H7 (cell line): ENCODE measurements around the gene EXOSC5. TPM values are rescaled to one million over a fixed set of nuclear protein-coding genes. Genes with fewer than 3 reads are reported as not detected.
A peak's percentile ranks its signal among the peaks of the same experiment; 100 is the strongest.
"Not testable (repeated sequence)": the region's sequence is repeated elsewhere in the genome, so short reads cannot be mapped to it uniquely, and the experiment has no call there.

ENCODE experiments used
- DNase-seq: peaks from one replicate; pipeline ENCODE4 v3.0.0; 2012
- H3K27me3 ChIP-seq: 2 replicates; pipeline ENCODE4 v1.6.0; 2011; ENCODE audit warnings: mild to moderate bottlenecking, low read length; ENCODE audit not compliant: control insufficient read depth, insufficient read depth
- H3K36me3 ChIP-seq: replicated peaks from 2 replicates; pipeline ENCODE4 v1.5.1; 2011; ENCODE audit warnings: low read length; ENCODE audit not compliant: control insufficient read depth, insufficient read depth
- H3K4me3 ChIP-seq: 2 replicates; pipeline ENCODE4 v1.5.1; 2011; ENCODE audit warnings: low read depth, mild to moderate bottlenecking, control low read depth, low read length, moderate library complexity; ENCODE audit not compliant: insufficient read depth
- total RNA-seq: library from RNA; depleted of rRNA; stranded (reverse); fragments of >200 nt; shearing (Covaris generic); gene quantifications from 2 replicates; pipeline ENCODE4 v1.2.3, GENCODE V29; 2014

EXOSC5 gene
- total RNA-seq, 1 experiment from 2014 or later = 79.6 TPM

GRCh38 chr19:41403181-41403970, 6.2 kb upstream of the EXOSC5 start:
- Histone ChIP-seq H3K4me3 (no peak overlapping the region), H3K36me3 (no peaks in the 10 kb centered on the region), H3K27me3 (no peaks in the 10 kb centered on the region)
- no peak for DNase-seq

DNA sequence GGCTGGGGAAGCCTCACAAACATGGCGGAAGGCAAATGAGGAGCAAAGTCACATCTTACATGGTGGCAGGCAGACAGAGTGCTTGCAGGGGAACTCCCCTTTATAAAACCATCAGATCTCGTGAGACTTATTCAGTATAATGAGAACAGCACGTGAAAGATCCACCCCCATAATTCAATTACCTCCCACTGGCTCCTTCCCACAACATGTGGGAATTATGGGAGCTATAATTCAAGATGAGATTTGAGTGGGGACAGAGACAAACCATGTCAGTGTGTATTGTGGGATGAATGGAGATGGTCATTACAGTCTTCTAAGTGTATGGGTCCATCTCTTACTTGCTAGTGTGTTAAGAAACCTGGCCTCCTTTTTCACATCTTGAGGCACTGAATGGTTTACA, 4.9 kb upstream of the EXOSC5 start:
- DNase-seq = no peak
- Histone ChIP-seq H3K36me3 (no peaks in the 10 kb centered on the region), H3K4me3 (no peak overlapping the region), H3K27me3 (no peaks in the 10 kb centered on the region)

DNA sequence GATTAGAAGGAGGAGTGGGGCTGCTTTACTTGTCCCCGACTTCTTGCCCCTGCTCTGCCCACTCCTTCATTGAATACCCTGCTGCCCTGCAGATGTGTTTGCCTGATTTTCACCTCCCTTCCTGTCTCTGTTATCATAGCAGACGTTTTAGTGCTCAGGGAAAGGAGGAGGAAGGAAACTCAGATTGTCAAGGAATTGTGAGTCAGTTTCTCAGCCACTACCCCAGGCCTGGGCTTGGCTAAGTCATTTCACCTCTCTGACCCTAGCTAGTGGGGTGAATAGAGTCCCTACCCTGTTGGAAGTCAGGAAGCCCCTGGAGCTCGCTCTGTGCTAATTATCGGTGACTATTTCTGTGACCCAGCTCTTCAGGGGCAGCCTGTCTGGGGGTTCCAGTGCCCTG, 4.3 kb upstream of the EXOSC5 start:
- Histone ChIP-seq H3K36me3 (no peaks in the 10 kb centered on the region), H3K4me3 (no peak overlapping the region), H3K27me3 (no peaks in the 10 kb centered on the region)
- no peak for DNase-seq

DNA sequence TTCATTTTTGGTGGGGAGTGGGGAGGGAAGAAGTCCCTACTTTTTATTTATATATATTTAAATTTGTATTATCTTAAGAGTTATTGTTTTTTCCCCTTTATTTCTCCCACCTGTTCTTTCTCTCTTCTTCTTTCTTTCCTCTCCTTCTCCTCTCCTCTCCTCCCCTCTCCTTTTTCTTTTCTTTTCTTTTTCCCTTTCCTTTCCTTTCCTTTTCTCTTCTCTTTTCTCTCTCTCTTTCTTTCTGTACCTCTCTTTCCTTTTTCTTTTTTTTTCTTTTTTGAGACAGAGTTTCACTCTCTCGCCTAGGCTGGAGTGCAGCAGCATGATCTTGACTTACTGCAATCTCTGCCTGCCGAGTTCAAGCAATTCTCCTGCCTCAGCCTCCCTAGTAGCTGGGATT, 2.4 kb upstream of the EXOSC5 start:
- H3K4me3 ChIP-seq = no peak overlapping the region
- H3K27me3 ChIP-seq = no peaks in the 10 kb centered on the region
- DNase-seq = no peak
- H3K36me3 ChIP-seq = no peaks in the 10 kb centered on the region

DNA sequence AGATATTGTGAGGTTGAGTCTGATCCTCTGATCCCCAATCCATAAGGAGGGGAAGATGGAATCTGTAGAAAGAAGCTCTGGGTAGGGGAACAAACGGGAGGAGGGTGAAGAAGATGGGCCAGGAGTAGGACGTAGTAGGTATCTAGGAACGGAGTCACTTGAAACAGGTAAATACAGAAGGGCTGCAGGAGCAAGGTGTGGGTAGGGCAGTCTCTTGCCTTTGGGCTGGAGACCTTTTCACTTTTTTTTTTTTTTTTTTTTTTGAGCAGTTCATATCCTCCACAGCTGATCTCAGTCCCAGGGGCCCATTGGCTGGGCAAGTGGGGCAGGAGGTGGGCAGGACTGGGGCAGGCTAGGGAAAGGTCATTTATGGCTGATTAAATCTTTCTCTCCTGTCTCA, 1.9 kb upstream of the EXOSC5 start:
- no peak for DNase-seq
- Histone ChIP-seq H3K36me3 (no peaks in the 10 kb centered on the region), H3K27me3 (no peaks in the 10 kb centered on the region), H3K4me3 (no peak overlapping the region)

DNA sequence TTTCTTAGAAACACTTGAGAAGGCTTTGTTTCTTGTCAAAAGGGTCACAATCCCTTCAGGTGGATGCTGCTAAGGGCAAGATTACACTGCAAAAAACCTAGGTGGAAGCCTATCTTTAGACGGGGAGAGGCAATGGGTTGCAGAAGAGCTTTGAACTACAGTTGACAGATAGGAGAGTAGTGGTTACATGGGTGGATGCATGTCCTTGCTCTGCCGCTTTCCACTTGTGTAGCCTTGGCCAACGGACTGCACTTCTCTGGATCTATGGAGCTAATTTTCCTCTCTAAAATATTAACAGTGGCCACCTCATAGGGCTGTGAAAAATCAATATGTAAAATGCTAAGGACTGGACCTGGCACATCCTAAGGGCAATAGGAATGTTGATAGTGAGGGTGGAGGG, 1.4 kb upstream of the EXOSC5 start:
- no peak for DNase-seq
- H3K36me3 ChIP-seq = no peaks in the 10 kb centered on the region
- no peaks in the 10 kb centered on the region for H3K27me3 ChIP-seq
- no peak overlapping the region for H3K4me3 ChIP-seq

- peak; percentile 47 for DNase-seq
- Histone ChIP-seq H3K27me3 (no peaks in the 10 kb centered on the region), H3K36me3 (no peaks in the 10 kb centered on the region), H3K4me3 (peak overlapping the region; percentile 51)
These were observed 875 bp upstream of the EXOSC5 start for GRCh38 chr19:41398050-41398418.

GRCh38 chr19:41395355-41395754, 1.8 kb downstream of the EXOSC5 start:
- peaks cover 8% of the 10 kb centered on the region for H3K36me3 ChIP-seq
- H3K4me3 ChIP-seq = no peak overlapping the region
- no peak for DNase-seq
- no peaks in the 10 kb centered on the region for H3K27me3 ChIP-seq

- Histone ChIP-seq H3K36me3 (peaks cover 8% of the 10 kb centered on the region), H3K4me3 (no peak overlapping the region), H3K27me3 (no peaks in the 10 kb centered on the region)
- no peak for DNase-seq
These were observed 4.4 kb downstream of the EXOSC5 start for GRCh38 chr19:41392775-41393174.

GRCh38 chr19:41391618-41392017, 5.5 kb downstream of the EXOSC5 start:
- H3K4me3 ChIP-seq = no peak overlapping the region
- H3K36me3 ChIP-seq = peaks cover 8% of the 10 kb centered on the region
- DNase-seq = no peak
- H3K27me3 ChIP-seq = no peaks in the 10 kb centered on the region

DNA sequence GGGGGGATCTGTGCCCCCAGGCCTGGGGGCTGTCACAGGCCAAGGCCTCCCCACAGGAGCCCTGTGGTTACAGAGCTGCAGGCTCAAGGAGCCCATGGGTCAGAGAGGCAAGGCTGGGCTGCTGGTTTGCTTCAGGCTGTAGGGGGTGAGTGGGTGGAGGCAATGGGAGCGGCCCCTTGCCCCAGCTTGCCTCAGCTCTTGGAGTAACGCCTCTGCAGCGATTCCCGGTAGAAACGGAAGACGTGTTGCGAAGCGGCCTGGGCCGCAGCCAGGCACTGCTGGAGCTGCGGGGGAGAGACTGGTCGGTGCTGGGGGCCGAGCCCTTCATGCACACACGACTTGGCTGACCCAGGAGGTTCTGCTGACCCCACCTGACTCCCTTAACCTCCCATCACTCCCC, 10.7 kb downstream of the EXOSC5 start:
- H3K36me3 ChIP-seq = peaks cover 5% of the 10 kb centered on the region
- peak; percentile 36 for DNase-seq
- H3K27me3 ChIP-seq = no peaks in the 10 kb centered on the region
- H3K4me3 ChIP-seq = no peak overlapping the region

- Histone ChIP-seq H3K36me3 (no peaks in the 10 kb centered on the region; the same call in 1 of the 2 replicates), H3K4me3 (no peak overlapping the region), H3K27me3 (no peaks in the 10 kb centered on the region)
- DNase-seq = no peak
These were observed 12.8 kb downstream of the EXOSC5 start for GRCh38 chr19:41384351-41384750.

DNA sequence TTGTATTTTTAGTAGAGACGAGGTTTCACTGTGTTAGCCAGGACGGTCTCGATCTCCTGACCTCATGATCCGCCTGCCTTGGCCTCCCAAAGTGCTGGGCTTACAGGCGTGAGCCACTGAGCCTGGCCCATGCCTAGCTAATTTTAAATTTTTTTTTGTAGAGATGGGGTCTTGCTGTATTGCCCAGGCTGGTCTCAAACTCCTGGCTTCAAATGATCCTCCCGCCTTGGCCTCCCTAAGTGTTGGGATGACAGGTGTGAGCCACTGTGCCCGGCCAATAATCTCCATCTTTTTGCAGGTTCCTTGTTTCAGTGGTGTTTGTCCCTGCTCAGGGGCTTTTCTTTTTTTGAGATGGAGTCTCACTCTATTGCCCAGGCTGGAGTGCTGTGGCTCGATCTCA, 15.6 kb downstream of the EXOSC5 start:
- H3K36me3 ChIP-seq, H3K27me3 ChIP-seq, DNase-seq, H3K4me3 ChIP-seq: not testable (repeated sequence)

- Histone ChIP-seq H3K36me3 (no peaks in the 10 kb centered on the region; the same call in 1 of the 2 replicates), H3K27me3 (no peaks in the 10 kb centered on the region), H3K4me3 (no peak overlapping the region)
- peak; percentile 82 for DNase-seq
These were observed 19.0 kb downstream of the EXOSC5 start for GRCh38 chr19:41377977-41378709.

DNA sequence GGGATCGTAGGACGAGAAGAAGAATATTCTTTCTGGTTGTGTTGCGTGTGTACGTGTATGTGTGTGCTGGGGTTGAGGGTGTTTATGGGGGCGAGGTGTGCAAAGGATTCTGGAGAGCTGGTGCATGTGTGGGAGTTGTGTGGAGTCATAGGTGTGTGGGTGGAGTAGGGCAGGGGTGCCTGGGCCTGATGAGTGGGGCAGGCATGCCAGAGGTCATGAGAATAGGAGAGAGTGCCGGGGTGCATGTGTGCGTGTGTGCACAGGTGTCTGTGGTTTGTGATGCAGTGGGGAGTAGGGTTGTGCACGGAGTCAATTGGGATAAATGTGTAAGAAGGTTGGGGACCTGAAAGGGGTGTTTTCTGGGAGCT, 20.2 kb downstream of the EXOSC5 start:
- H3K4me3 ChIP-seq = peak overlapping the region; percentile 72
- H3K27me3 ChIP-seq = no peaks in the 10 kb centered on the region
- no peak for DNase-seq
- no peaks in the 10 kb centered on the region; the same call in 1 of the 2 replicates for H3K36me3 ChIP-seq
